GM21786 (cell line): ENCODE data around the gene BEST4.
"Not testable (repeated sequence)": the region's sequence is repeated elsewhere in the genome, so short reads cannot be mapped to it uniquely, and the experiment has no call there.

ENCODE experiments used
- ATAC-seq: cut with Tn5 transposase; IDR thresholded peaks from one replicate; pipeline ENCODE4 v1.9.1; 2021; ENCODE audit not compliant: unreplicated experiment

The BEST4 gene

GRCh38 chr1:44819608-44820327 lies 31.8 kb upstream of the BEST4 start:
- ATAC-seq: peak; percentile 71

GRCh38 chr1:44819196-44819607 lies 31.2 kb upstream of the BEST4 start:
- no peak for ATAC-seq

GRCh38 chr1:44817771-44818495 lies 30.0 kb upstream of the BEST4 start:
- no peak for ATAC-seq

- ATAC-seq: no peak
Observed at GRCh38 chr1:44817307-44817706, 29.3 kb upstream of the BEST4 start.

GRCh38 chr1:44815926-44816325 lies 28.0 kb upstream of the BEST4 start:
- not testable (repeated sequence) for ATAC-seq

- no peak for ATAC-seq
Observed at GRCh38 chr1:44812822-44813543, 25.0 kb upstream of the BEST4 start.

- no peak for ATAC-seq
Observed at GRCh38 chr1:44811234-44811633, 23.3 kb upstream of the BEST4 start.

GRCh38 chr1:44810762-44811105 lies 22.8 kb upstream of the BEST4 start:
- ATAC-seq: not testable (repeated sequence)

GRCh38 chr1:44810101-44810761 lies 22.3 kb upstream of the BEST4 start:
- no peak for ATAC-seq

- ATAC-seq: peak; percentile 49
Observed at GRCh38 chr1:44808938-44809917, 21.3 kb upstream of the BEST4 start.

- peak; percentile 30 for ATAC-seq
Observed at GRCh38 chr1:44808063-44808937, 20.3 kb upstream of the BEST4 start, which contains the start of gene BTBD19. BTBD19 (plus strand) TSS chr1:44808523; CDS start chr1:44808821, 298 bp downstream.

- ATAC-seq: peak; percentile 39
Observed at GRCh38 chr1:44807364-44808062, 19.5 kb upstream of the BEST4 start.

- no peak for ATAC-seq
Observed at GRCh38 chr1:44806704-44807363, 18.9 kb upstream of the BEST4 start, which contains the start of gene DYNLT4. DYNLT4 (minus strand) TSS chr1:44807351; CDS start chr1:44806668, 683 bp downstream.

- ATAC-seq: no peak
Observed at GRCh38 chr1:44806025-44806703, 18.2 kb upstream of the BEST4 start.

- ATAC-seq: no peak
Observed at GRCh38 chr1:44805311-44806024, 17.5 kb upstream of the BEST4 start.

GRCh38 chr1:44803312-44804095 lies 15.5 kb upstream of the BEST4 start:
- ATAC-seq: no peak
